Liver (tissue), 9 donors: ENCODE results near the gene CES1. TPM values are rescaled to one million over a fixed set of nuclear protein-coding genes. Genes with fewer than 3 reads are reported as not detected.

Experiments
- DNase-seq: peaks from one replicate; pipeline ENCODE4 v3.0.0-alpha.2; 2017; ENCODE audit warnings: low spot score
- H3K27ac ChIP-seq, 2 donors: one replicate each; pipeline ENCODE4 v1.7.0; 2013; ENCODE audit warnings: inconsistent platforms in 2 of 2, low read length in 2 of 2, control low read depth in 1 of 2, low read depth in 1 of 2, mild to moderate bottlenecking in 1 of 2
- H3K27me3 ChIP-seq, 4 donors: one replicate each; pipeline versions ENCODE4 v1.6.1 to v1.7.0; 2013; ENCODE audit warnings: low read length in 3 of 4, inconsistent platforms in 1 of 4, mild to moderate bottlenecking in 1 of 4, moderate library complexity in 1 of 4; ENCODE audit not compliant: control insufficient read depth in 4 of 4, insufficient read depth in 4 of 4
- H3K36me3 ChIP-seq, 4 donors: one replicate each; pipeline versions ENCODE4 v1.6.1 to v1.7.0; 2013; ENCODE audit warnings: low read length in 3 of 4, mild to moderate bottlenecking in 3 of 4, low read depth in 1 of 4, moderate library complexity in 1 of 4; ENCODE audit not compliant: control insufficient read depth in 4 of 4, insufficient read depth in 3 of 4
- H3K4me1 ChIP-seq, 4 donors: one replicate each; pipeline versions ENCODE4 v1.6.1 to v1.7.0; 2013; ENCODE audit warnings: low read length in 3 of 4, mild to moderate bottlenecking in 3 of 4, moderate library complexity in 1 of 4; ENCODE audit not compliant: control insufficient read depth in 4 of 4, insufficient read depth in 4 of 4
- H3K4me3 ChIP-seq, 3 donors: one replicate each; pipeline versions ENCODE4 v1.6.1 to v1.7.0; 2013; ENCODE audit warnings: low read length in 3 of 3, control low read depth in 1 of 3, low read depth in 1 of 3, mild to moderate bottlenecking in 1 of 3
- H3K9ac ChIP-seq, 2 donors: one replicate each; pipeline ENCODE4 v1.7.0; 2013; ENCODE audit warnings: low read length in 2 of 2, mild to moderate bottlenecking in 2 of 2, moderate library complexity in 2 of 2, control low read depth in 1 of 2, low read depth in 1 of 2
- H3K9me3 ChIP-seq, 4 donors: one replicate each; pipeline versions ENCODE4 v1.6.1 to v1.7.0; 2013; ENCODE audit warnings: low read length in 3 of 4; ENCODE audit not compliant: control insufficient read depth in 4 of 4
- EGR1 ChIP-seq, 2 donors: IDR thresholded peaks; 2 replicates each; pipeline ENCODE4 v1.6.1; 2016 to 2018; ENCODE audit warnings: antibody characterized with exemption in 2 of 2, low read depth in 2 of 2
- FOXA1 ChIP-seq: IDR thresholded peaks from 2 replicates; pipeline ENCODE4 v1.6.1; 2016; ENCODE audit warnings: antibody characterized with exemption
- FOXA2 ChIP-seq: IDR thresholded peaks from 2 replicates; pipeline ENCODE4 v1.6.1; 2016; ENCODE audit warnings: antibody characterized with exemption
- GABPA ChIP-seq, 2 donors: IDR thresholded peaks in 1 of 2; conservative IDR thresholded peaks in 1 of 2; 2 replicates each; pipeline ENCODE4 v1.6.1; 2016; ENCODE audit warnings: antibody characterized with exemption in 2 of 2, mild to moderate bottlenecking in 1 of 2, moderate library complexity in 1 of 2
- HNF4A ChIP-seq, 2 donors: conservative IDR thresholded peaks; 2 replicates each; pipeline ENCODE4 v1.6.1; 2016; ENCODE audit warnings: antibody characterized with exemption in 2 of 2, mild to moderate bottlenecking in 2 of 2
- HNF4G ChIP-seq: IDR thresholded peaks from 2 replicates; pipeline ENCODE4 v1.6.1; 2016; ENCODE audit warnings: antibody characterized with exemption
- JUND ChIP-seq, 2 donors: IDR thresholded peaks; 2 replicates each; pipeline ENCODE4 v1.6.1; 2016; ENCODE audit warnings: antibody characterized with exemption in 2 of 2
- NR2F2 ChIP-seq: IDR thresholded peaks from 2 replicates; pipeline ENCODE4 v1.6.1; 2016; ENCODE audit warnings: antibody characterized with exemption
- RAD21 ChIP-seq, 2 donors: IDR thresholded peaks; 2 replicates each; pipeline ENCODE4 v1.6.1; 2016; ENCODE audit warnings: antibody characterized with exemption in 2 of 2, mild to moderate bottlenecking in 2 of 2
- RXRA ChIP-seq, 2 donors: IDR thresholded peaks; 2 replicates each; pipeline ENCODE4 v1.6.1; 2017 to 2018; ENCODE audit warnings: antibody characterized with exemption in 2 of 2, mild to moderate bottlenecking in 1 of 2
- SP1 ChIP-seq: IDR thresholded peaks from 2 replicates; pipeline ENCODE4 v1.6.1; 2018; ENCODE audit warnings: antibody characterized with exemption, mild to moderate bottlenecking
- TAF1 ChIP-seq: conservative IDR thresholded peaks from 2 replicates; pipeline ENCODE4 v1.6.1; 2016; ENCODE audit warnings: antibody characterized with exemption, mild to moderate bottlenecking
- YY1 ChIP-seq: IDR thresholded peaks from 2 replicates; pipeline ENCODE4 v1.6.1; 2016; ENCODE audit warnings: antibody characterized with exemption, mild to moderate bottlenecking
- ZBTB33 ChIP-seq: IDR thresholded peaks from 2 replicates; pipeline ENCODE4 v1.6.1; 2016; ENCODE audit warnings: antibody characterized with exemption
- WGBS: extraction: QIAGEN DNeasy Blood & Tissue Kit; methylation state at CpG from one replicate; pipeline ENCODE4 v1.1.7; 2013; 5-methylcytosine and 5-hydroxymethylcytosine counted together
- polyA plus RNA-seq, 2 donors: library from polyadenylated mRNA; stranded (reverse) in 1 of 2; unstranded in 1 of 2; fragments of 200-250 nt in 1 of 2; fragments of >200 nt in 1 of 2; fragmentation: Nextera tagmentation in 1 of 2; extraction: Ambion mirVana in 1 of 2; gene quantifications; one replicate each; pipeline versions ENCODE4 v1.2.1 to v1.2.3, GENCODE V29; 2013 to 2015
- total RNA-seq, 2 donors: library from RNA; depleted of rRNA; stranded (reverse); fragments of >200 nt; gene quantifications; one replicate each; pipeline ENCODE4 v1.2.3, GENCODE V29; 2014
- TF ChIP-seq, protein P1 (sequence below): IDR thresholded peaks from 2 replicates; pipeline ENCODE4 v1.6.1; 2016; ENCODE audit warnings: antibody characterized with exemption, mild to moderate bottlenecking
- TF ChIP-seq, protein P2 (sequence below): IDR thresholded peaks from 2 replicates; pipeline ENCODE4 v1.6.1; 2016; ENCODE audit warnings: antibody characterized with exemption
- TF ChIP-seq, protein P3 (sequence below): fragments of 150-350 bp; IDR thresholded peaks from 2 replicates; pipeline ENCODE4 v1.5.1; 2017; ENCODE audit warnings: improper control_type of control experiment, low read depth, low read length; ENCODE audit not compliant: missing input control
- TF ChIP-seq, protein P4 (sequence below): IDR thresholded peaks from 2 replicates; pipeline ENCODE4 v1.6.1; 2016; ENCODE audit warnings: antibody characterized with exemption
- donor health status: healthy.
- donor health status: healthy.
- donor health status: healthy.
- donor health status: healthy.
- donor health status: healthy.

Gene CES1
- total and polyA plus RNA-seq, 4 donors = 8.4 to 1,773 (median 546) TPM

DNA sequence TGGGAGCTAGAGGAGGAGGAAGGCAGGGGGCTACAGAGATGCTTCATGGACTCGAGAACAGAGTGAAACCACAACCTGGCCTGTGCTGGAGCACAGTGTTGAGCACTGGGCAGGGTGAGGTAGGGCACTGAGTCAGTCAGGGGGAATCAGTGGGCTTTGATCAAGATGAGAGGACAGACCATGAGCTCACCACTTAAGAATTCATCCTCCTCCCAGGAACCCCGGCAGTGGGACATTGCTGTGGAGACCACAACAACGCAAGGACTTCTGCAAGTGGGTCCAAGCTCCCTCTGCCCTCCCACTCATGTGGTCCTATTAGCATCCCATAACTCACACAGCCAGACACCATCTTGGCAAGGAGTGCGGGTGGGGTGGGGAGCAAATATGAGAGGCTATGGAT is 44.0 kb upstream of the CES1 start:
- Histone ChIP-seq H3K36me3 (no peaks in the 10 kb centered on the region), H3K27me3 (no peaks in the 10 kb centered on the region), H3K9me3 (no peaks in the 10 kb centered on the region), H3K4me3 (no peak overlapping the region), H3K4me1 (peaks cover 0 to 7% (median 4%) of the 10 kb centered on the region in 4 donors), H3K27ac (no peak overlapping the region), H3K9ac (no peak overlapping the region)
- TF ChIP-seq JUND (IDR thresholded peaks at IDR 0.05) (no peak), HNF4G (no peak), NR2F2 (no peak), RAD21 (IDR thresholded peaks at IDR 0.05) (no peak), GABPA (IDR thresholded peaks at IDR 0.05 in 1 of 2, conservative IDR thresholded peaks at IDR 0.05 in 1 of 2) (no peak), SP1 (no peak), HNF4A (conservative IDR thresholded peaks at IDR 0.05) (no peak), ZBTB33 (no peak), YY1 (no peak), RXRA (IDR thresholded peaks at IDR 0.05) (no peak), EGR1 (IDR thresholded peaks at IDR 0.05; ENCODE audit: low read depth in 2 of 2) (no peak), FOXA2 (no peak), FOXA1 (no peak), TAF1 (no peak)
- TF ChIP-seq, protein P1, sequence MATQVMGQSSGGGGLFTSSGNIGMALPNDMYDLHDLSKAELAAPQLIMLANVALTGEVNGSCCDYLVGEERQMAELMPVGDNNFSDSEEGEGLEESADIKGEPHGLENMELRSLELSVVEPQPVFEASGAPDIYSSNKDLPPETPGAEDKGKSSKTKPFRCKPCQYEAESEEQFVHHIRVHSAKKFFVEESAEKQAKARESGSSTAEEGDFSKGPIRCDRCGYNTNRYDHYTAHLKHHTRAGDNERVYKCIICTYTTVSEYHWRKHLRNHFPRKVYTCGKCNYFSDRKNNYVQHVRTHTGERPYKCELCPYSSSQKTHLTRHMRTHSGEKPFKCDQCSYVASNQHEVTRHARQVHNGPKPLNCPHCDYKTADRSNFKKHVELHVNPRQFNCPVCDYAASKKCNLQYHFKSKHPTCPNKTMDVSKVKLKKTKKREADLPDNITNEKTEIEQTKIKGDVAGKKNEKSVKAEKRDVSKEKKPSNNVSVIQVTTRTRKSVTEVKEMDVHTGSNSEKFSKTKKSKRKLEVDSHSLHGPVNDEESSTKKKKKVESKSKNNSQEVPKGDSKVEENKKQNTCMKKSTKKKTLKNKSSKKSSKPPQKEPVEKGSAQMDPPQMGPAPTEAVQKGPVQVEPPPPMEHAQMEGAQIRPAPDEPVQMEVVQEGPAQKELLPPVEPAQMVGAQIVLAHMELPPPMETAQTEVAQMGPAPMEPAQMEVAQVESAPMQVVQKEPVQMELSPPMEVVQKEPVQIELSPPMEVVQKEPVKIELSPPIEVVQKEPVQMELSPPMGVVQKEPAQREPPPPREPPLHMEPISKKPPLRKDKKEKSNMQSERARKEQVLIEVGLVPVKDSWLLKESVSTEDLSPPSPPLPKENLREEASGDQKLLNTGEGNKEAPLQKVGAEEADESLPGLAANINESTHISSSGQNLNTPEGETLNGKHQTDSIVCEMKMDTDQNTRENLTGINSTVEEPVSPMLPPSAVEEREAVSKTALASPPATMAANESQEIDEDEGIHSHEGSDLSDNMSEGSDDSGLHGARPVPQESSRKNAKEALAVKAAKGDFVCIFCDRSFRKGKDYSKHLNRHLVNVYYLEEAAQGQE = no peak
- TF ChIP-seq, protein P2, sequence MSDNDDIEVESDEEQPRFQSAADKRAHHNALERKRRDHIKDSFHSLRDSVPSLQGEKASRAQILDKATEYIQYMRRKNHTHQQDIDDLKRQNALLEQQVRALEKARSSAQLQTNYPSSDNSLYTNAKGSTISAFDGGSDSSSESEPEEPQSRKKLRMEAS = no peak
- TF ChIP-seq, protein P3, sequence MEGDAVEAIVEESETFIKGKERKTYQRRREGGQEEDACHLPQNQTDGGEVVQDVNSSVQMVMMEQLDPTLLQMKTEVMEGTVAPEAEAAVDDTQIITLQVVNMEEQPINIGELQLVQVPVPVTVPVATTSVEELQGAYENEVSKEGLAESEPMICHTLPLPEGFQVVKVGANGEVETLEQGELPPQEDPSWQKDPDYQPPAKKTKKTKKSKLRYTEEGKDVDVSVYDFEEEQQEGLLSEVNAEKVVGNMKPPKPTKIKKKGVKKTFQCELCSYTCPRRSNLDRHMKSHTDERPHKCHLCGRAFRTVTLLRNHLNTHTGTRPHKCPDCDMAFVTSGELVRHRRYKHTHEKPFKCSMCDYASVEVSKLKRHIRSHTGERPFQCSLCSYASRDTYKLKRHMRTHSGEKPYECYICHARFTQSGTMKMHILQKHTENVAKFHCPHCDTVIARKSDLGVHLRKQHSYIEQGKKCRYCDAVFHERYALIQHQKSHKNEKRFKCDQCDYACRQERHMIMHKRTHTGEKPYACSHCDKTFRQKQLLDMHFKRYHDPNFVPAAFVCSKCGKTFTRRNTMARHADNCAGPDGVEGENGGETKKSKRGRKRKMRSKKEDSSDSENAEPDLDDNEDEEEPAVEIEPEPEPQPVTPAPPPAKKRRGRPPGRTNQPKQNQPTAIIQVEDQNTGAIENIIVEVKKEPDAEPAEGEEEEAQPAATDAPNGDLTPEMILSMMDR = no peak
- TF ChIP-seq, protein P4, sequence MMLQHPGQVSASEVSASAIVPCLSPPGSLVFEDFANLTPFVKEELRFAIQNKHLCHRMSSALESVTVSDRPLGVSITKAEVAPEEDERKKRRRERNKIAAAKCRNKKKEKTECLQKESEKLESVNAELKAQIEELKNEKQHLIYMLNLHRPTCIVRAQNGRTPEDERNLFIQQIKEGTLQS = no peak
- no peak for DNase-seq
- 82% methylated on average over 4 of the region's 4 CpGs for WGBS
